ENCODE measurements around the gene DNAJB4.
"Not testable (repeated sequence)": the region's sequence is repeated elsewhere in the genome, so short reads cannot be mapped to it uniquely, and the experiment has no call there.

The DNAJB4 gene

DNA sequence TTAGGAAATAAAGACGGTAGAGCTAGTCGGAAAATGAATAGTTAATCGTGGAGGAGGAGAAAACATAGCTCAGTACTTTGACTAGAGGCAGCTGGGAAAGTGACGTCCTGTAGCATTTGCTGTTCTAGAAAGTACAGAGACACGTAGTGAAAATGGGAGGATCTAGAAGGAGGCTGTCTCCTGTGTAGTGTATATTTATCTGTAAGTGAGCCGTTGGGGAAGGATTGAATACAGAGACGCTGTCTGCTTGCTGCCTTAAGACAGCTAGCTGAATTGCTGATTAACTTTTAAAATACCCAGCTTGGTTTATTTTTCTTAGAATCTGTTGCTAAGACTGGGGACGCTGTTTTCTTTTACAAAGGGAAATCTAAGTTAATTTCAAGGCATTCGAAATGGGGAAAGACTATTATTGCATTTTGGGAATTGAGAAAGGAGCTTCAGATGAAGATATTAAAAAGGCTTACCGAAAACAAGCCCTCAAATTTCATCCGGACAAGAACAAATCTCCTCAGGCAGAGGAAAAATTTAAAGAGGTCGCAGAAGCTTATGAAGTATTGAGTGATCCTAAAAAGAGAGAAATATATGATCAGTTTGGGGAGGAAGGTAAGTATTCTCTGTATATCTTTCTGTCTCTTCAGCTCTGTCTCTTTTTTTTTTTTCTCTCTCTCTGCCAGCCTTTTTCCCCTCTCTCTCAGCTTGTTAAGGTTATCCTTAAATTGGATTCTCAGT lies at the start of gene DNAJB4:
DNAJB4 (plus strand) TSS at position 221 of the 729 bp plus-strand sequence; CDS start at position 393, 172 bp downstream.
- peak; percentile 95 for DNase-seq

DNA sequence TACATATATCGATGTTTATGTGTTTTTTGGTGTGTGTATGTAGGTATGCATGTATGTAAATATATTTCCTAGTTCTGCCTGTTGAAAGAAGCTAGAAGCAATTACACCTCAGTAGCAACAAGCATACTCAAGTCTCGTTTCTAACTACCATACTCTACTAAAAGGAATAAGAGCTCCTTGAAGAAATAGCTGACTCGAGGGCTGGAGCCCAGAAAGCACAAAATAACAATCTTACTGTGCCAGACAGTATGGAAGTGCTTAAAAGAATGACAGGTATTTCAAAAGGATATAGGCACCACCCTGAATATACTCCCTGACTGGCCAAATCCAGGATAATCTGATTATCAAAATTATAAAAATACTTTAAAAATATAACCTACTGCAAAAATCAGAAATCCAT lies 49.0 kb upstream of the DNAJB4 start:
- DNase-seq: no peak

DNA sequence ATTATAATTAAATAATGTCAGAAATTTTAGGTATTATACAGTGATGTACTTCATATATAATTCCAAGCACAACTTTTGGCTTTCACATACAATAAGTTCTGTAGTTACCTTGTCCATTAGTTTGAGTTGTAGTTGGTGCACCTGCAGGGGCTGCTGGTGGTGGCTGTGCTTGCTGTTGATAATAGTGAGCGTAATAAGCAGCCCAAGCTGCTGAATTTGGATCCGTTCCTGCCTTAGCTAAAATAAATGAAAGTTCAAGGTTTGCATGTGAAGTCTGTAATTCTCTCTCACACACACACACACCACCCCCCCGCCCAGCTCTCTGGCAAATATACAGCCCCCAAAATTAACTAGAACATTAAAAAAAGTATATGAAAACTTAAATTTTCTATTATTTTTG lies 48.3 kb upstream of the DNAJB4 start:
- DNase-seq: no peak

DNA sequence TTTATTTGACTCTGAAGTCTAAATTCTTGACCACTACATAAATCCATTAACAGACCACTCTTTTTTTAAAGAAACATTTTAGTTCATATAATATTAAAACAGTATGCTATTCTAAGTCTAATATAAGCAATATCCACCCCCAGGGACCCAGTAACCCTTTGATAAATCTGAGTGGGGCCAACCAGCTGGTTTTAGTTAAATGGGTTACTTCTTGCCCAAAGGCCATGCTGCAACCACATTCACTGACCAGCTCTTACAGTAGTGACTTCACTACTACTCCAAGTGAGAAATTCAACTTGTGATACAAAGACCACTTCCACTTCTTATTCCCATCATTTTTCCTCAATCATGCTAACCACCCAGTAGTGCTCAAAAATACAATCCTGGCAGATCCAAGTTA lies 46.3 kb upstream of the DNAJB4 start:
- no peak for DNase-seq

DNA sequence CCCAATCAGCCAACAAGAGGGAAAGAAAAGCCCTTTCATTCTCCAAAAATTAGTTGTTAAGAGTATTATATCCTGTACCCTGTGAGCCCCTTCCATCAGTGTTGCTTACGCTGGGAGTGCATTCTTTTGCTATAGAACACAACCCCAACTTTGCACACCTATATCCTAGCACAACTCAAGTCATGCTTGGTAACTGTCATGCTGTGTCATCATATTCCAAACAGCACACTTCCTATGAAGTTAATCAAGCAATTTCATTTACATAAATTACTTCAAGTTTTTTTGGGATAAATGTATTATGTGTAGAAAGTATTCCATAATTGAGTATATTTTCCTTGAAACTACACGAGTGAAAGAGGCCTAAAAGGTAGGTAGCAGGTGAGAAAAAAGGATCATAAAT lies 45.9 kb upstream of the DNAJB4 start:
- DNase-seq: no peak

DNA sequence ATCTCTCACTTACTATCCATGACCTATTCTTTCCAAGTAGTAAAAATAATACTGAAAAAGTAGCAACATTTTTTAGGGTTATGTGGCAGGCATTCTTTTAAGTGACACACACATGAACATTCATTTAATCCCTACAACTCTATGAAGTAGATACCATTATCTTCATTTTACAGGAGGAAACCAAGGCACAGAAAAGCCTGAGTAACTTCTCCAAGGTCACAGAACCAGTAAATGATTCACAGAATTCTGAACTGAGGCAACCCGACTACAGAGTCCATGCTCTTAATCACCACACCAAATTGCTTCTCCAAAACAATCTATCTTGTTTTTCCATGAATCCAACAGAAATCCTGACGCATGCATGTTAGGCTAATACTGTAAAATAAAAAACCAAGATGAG lies 43.3 kb upstream of the DNAJB4 start:
- DNase-seq: no peak

DNA sequence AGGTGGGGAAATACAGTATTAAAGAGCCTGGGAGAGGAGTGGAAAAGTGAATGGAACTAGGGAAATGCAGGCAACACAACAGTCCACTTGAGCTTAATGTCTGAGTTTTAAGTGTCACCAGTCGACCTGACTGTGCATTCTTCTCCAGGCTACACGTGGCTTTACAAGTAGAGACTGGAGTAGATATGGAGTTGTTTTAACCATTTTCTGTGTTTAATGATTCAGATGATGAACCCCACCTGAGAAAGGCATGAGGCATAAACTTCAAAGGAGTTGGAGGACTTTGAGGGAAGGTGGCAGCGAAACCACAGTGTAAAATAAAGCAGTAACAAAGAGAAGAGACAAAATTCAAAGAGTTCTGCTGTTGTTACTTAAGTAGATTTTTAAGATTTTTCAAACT lies 38.4 kb upstream of the DNAJB4 start:
- DNase-seq: no peak

DNA sequence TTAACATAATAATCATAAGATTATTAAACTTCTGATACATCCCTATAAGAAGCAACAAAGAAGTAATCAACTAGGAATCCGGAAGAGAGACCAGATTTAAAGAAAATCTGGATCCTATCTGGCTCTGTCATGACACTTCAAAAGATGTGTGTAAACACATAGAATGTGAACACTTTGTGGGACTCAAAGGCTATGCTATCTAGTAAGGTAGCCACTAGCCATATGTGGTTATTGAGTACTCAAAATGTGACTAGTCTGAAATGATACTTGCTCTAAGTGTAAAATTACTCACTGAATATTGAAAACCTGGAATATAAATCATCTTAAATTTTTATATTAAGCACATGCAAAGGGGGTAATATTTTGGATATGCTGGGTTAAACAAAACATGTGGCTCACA lies 34.5 kb upstream of the DNAJB4 start:
- no peak for DNase-seq

DNA sequence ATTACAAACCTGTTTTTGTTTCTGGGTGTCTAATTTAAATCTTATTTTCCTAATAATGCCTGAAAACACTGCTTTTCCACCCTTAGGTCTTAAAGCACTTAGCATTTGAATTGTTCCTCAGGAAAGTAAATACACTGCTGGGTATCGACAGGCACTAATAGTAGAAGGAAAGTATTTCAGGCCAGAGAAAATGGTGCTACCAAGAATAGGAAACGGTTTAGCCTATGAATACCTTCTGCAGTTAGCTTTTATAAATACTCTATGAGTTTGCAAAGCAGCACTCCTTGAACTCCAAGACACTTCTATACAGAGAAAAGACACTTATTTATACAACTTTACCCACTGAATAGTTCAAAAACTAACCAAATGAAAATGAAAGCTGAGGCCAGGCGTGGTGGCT lies 32.7 kb upstream of the DNAJB4 start:
- DNase-seq: no peak

DNA sequence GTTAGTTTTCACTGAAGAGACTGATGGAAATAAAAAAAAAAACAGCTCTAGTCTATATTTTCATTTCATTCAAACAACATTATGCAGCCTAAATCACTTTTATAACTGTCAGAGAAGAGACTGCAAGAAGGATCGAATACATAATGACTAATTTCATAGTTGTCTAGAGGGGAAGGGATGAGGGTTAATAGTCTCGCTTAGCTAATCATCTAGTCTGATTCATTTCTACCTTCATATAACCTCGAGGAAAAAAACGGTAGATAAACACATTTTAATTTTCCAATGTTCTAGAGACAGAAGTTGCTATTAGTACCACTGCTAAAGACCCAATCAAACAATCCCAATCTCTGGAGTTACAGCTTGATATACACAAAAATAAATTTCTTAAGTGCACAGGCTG lies 29.4 kb upstream of the DNAJB4 start:
- no peak for DNase-seq

DNA sequence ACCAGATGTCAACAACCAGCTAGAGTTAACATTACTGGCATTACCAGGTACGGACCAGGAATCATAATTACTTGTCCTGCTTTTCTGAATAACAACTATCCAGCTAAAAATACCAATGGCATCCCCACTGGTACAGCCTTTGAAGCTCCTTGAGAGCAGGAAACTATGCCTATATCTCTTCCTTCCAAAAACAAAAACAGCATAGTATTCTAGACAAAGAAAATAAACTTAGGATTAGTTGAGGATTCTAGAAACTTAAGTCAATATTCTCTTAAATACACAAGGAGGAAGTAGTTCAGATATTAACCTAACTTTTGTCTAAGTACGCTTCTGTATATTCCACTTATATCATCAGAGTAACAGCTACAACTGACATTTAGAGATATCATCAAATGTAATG lies 28.8 kb upstream of the DNAJB4 start:
- no peak for DNase-seq

DNA sequence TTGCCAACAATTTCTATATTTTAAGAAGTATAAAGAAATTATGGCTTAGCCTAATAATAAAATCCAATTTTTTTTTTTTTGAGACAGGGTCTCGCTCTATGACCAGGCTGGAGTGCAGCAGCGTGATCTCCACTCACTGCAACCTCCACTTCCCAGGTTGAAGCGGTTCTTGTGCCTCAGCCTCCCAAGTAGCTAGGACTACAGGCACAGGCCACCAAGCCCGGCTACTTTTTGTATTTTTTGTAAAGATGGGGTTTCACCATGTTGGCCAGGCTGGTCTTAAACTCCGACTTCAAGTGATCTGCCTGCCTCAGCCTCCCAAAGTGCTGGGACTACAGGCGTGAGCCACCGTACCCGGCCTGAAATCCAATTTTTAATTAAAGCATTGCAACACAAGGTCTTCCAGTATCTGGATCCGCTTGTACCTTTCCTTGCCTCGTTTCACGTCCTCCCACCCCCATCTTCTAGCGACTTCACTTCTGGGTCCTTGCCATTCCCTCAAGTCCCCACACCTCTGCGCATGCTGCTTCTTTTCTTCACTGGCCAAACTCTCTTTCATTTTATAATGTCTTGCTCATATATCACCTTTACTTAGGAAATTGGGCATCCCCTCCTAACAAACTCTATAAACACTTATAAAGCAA lies 28.2 kb upstream of the DNAJB4 start:
- no peak for DNase-seq

DNA sequence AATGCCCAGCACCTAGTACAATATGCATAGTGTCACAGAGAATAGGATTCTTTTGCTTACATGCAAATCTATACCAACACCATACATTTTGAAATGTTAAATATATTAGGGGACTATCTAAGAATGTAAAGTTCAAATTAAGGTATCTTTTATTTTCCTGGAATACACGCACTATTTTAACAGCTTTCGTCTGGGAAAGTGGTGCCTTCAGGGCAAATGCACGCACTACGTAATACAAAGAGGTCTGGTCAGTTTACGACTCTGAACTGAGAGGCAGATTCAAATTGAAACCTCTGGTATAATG lies 26.8 kb upstream of the DNAJB4 start:
- no peak for DNase-seq

DNA sequence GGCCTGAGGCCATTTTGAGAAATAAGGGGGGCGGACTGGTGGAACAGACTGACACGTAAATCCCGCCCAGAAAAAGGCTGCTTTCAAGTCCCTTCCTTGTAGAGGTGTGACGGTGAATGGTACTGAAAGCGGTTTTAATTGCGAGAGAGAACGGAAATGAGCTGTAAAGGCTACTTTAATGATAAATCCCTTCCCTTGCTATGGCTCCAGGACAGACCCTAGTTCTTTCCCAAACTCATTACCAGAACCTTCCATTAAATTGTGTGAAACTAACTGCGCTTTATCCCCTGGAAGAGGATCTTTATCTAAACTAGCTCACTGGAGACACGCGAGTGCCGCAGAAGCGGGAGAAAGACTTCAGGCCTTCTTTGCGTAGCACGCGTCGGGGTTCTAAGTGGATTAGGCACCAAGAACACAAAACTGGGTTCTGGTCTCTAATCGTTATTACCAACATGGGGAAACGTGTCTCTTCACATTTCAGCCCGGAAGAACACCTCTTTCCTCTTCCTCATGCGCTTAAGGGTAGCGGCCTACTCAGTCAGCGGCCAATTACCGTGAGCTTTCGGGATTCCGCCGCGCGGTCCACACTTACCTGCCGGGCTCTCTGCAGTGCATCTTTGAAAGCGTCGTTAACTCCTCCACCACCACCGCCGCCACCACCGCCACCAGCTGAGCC lies 26.3 kb upstream of the DNAJB4 start:
- DNase-seq: peak; percentile 91

DNA sequence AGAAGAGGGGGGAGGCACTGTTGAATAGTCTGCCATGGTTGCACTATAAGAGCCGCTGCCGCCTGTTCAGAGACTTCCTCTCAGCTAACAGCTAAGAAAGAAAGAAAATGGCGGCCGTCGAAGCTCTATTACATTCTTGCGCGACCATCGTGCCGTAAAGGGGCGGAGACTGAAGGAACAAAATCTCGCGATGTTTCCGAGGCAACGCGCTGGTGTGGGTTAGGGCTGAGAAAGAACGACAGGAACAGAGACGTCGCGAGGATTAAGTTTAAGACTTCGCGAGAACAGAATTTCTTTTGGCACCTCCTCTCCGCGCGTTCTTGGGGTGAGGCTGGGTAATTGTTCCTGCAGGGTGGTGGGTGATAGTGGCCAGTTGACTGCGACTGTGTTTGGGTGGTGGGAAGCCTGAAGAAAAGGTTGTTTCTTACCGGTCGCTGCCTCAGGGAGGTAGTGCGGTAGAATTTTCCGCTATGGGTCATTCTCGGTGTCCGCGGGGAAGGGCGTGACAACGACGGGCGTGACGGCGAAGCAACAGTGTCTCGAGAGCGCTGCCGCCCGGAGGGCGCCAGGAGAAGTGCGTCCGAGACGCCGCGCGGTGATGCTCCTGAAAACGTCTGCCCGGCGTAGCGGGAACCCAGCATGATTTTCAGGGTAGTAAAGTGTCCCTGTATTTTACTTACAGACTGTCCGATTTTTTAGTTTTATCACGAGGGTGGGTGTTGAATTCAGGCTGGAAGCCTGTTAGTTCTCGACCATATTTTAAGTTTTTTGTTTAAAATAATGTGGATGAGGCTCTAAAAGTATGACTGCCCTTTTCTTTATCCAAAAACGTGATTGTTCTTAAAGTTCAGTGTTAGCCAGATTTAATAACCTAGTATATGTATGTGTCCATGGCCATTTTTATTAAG lies 25.5 kb upstream of the DNAJB4 start, which contains the start of gene FUBP1:
FUBP1 (minus strand) TSS at position 104 of the 908 bp plus-strand sequence; CDS start at position 36, 68 bp downstream.
- peak; percentile 98 for DNase-seq

DNA sequence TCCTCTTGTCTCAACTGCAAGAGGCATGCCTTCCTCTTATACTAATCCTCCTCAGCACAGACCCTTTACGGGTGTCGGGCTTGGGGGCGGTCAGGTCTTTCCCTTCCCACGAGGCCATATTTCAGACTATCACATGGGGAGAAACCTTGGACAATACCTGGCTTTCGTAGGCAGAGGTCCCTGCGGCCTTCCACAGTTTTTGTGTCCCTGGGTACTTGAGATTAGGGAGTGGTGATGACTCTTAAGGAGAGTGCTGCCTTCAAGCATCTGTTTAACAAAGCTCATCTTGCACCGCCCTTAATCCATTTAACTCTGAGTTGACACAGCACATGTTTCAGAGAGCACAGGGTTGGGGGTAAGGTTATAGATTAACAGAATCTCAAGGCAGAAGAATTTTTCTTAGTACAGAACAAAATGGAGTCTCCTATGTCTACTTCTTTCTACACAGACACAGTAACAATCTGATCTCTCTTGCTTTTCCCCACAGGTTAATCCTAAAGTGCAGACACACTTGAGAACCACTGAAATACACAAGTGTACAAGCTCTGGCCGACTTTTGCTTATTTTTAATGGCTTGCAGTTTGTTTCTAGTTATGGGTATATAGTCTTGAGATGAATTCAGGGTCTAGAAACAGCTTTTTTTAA lies 21.3 kb upstream of the DNAJB4 start:
- not testable (repeated sequence) for DNase-seq

DNA sequence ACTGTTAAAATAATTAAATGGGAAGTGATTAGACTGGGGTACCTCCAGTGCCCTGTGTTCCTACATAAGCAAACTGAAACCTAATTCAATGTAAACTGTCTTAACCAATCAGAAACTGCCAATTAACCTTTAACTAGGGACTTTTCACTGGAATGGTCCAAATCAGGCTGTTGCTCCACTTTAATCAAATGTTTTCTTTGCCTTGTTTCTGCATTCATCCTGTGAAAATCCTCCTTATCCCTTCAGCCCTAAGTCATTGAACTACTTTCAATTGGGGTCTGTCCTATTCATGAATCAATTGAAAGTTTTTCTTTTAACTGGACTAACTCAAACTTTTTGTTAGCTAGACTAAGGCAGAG lies 20.8 kb upstream of the DNAJB4 start:
- no peak for DNase-seq

DNA sequence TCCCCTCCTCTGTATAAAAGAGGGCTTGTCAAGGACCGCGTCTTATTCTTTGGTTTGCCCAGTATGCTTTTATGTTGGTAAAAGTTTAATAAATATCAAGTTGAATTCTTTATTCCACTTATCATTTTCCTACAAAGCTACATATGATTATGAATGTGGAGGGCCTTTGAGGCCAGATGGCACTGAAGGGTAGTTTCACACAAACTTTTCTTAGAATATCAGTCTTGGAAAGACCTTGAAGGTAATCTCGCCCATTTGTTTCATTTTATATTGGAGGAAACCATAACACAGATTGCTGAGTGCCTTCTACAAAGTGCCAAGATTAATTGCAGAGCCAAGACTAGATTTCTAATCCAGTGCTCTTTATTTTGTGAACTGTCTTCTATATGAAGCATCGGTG lies 20.1 kb upstream of the DNAJB4 start:
- DNase-seq: no peak

DNA sequence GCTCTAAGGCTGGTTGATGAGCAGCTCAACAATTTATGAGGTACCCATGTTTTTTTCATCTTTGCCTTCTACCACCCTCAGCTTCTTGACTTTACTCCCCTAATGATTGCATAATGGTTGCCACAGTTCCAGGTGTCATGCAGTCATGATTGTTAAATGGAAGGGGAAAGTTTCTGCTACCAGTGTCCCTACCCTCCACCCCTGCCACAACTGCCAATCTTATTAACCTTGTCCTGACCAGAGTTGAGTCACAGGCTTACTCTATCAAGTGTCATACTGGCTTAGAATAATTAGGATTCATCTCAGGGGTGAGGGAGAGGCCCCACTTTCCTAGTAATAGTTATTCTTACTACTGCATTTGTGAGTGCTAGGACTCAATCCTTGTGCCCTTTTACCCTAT lies 17.9 kb upstream of the DNAJB4 start:
- DNase-seq: peak; percentile 32

DNA sequence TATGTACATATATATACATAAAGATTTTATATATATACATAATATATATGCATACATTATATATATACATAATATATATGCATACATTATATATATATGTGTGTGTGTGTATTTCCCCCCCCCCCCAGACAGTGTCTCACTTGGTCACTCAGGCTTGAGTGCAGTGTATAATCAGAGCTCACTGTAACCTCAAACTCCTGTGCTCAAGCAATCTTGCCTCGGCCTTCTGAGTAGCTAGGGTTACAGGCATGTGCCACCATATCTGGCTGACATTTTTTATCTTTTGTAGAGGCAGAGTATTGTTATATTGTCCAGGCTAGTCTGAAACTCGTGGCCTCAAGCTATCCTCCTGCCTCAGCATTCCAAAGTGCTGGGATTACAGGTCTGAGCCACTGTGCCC lies 16.8 kb upstream of the DNAJB4 start:
- DNase-seq: no peak

DNA sequence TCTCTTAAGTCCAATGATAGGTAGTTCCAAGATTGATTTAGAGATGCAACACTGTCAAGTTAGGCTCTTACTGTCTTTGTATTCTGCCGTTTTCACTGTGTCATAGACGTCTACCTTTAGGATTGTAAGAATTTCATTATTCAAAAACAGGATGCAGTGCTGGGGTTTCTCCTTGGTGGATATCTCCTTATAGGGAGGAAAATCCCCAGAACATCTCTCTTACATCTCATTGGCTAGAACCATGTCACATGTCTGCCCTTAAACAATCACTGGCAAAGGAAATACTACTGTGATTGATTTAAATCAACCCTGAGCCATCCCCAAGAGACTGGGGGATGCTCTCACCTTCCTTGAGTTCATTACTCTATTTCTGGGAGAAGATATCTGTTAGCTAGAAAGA lies 15.0 kb upstream of the DNAJB4 start:
- no peak for DNase-seq

DNA sequence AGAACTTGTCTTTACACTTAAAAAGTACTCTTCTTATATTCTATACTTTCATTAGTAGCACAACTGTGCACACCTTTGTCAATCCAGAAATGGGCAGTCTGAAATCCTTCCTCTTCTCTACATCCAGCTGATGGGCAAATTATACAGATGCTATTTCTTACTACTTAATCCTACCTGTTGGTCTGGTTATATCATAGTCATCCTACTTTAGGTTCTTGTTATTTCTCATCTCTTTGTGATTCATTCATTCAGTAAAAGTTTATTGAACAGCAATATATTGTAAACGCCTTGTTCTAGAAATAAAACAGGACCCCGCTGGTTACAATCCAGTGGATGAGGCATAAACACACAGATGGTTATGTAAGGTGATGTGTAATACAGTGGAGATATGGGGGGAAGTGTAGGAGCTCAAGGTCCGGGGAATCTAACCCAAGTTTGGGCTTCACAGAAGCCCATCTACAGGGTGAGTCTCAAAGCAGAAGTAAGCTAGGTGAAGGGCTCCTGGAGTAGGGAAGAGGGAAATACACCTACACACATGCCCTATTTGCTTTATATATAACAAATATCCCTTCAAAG lies 14.0 kb upstream of the DNAJB4 start:
- no peak for DNase-seq

All from MV-4-11 (cell line).